ENCODE results near the gene C12orf75. TPM values are rescaled to one million over a fixed set of nuclear protein-coding genes. Genes with fewer than 3 reads are reported as not detected.

Gene C12orf75
- total and polyA plus RNA-seq, 2 experiments from 2014 or later = 43.9 to 69.8 TPM

DNA sequence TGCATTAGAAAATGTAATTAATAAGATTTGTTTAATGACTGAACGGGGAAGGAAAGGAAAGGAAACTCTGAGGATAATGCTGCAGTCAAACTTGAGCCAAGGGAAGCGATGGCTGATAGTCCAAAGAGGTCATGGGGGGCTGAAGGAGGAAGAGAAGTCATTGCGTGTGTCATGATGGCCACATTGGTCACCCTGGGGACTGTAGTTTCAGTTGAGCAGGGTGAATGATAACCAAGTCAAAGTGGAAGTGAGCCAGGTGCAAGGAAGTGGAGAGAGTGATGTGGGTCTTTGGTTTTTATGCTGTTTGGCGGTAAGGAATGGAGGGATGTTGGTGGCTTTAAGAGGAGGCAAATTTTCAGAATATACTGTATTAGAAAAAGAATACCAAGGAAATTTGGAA is 21.6 kb downstream of the C12orf75 start:
- Histone ChIP-seq H3K36me3 (ENCODE audit: insufficient read depth) (no peaks in the 10 kb centered on the region), H4K20me1 (replicated peaks; ENCODE audit: insufficient read depth) (no peaks in the 10 kb centered on the region), H3K4me3 (no peak overlapping the region), H2AFZ (no peak overlapping the region), H3K27ac (ENCODE audit: low read depth) (no peak overlapping the region), H3K79me2 (replicated peaks; ENCODE audit: insufficient read depth) (no peaks in the 10 kb centered on the region), H3K27me3 (ENCODE audit: insufficient read depth) (no peaks in the 10 kb centered on the region), H3K4me1 (ENCODE audit: insufficient read depth) (peaks cover 6% of the 10 kb centered on the region; the same call in 1 of the 2 replicates), H3K4me2 (no peak overlapping the region), H3F3A (replicated peaks; ENCODE audit: low read depth) (no peaks in the 10 kb centered on the region), H3K9me2 (ENCODE audit: insufficient read depth) (no peaks in the 10 kb centered on the region)
- Mint-ChIP-seq H3K36me3 (ENCODE audit: low read depth) (no peaks in the 10 kb centered on the region), H3K9me3 (no peaks in the 10 kb centered on the region), H3K4me1 (peaks cover 20% of the 10 kb centered on the region), H3K4me3 (no peak overlapping the region), H3K27me3 (ENCODE audit: insufficient read depth, low read depth, poor library complexity) (peaks cover 2% of the 10 kb centered on the region), H3K27ac (no peak overlapping the region)
- TF ChIP-seq STAT1 (IDR thresholded peaks at IDR 0.05; ENCODE audit: unreplicated experiment) (no peak), EZH2phosphoT487 (IDR thresholded peaks at IDR 0.05; ENCODE audit: unreplicated experiment) (no peak), REST (IDR thresholded peaks at IDR 0.05; ENCODE audit: unreplicated experiment) (no peak), ZNF114 (CRISPR knock-in tag; IDR thresholded peaks at IDR 0.05) (no peak)
- TF ChIP-seq, protein P1, sequence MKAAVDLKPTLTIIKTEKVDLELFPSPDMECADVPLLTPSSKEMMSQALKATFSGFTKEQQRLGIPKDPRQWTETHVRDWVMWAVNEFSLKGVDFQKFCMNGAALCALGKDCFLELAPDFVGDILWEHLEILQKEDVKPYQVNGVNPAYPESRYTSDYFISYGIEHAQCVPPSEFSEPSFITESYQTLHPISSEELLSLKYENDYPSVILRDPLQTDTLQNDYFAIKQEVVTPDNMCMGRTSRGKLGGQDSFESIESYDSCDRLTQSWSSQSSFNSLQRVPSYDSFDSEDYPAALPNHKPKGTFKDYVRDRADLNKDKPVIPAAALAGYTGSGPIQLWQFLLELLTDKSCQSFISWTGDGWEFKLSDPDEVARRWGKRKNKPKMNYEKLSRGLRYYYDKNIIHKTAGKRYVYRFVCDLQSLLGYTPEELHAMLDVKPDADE (IDR thresholded peaks at IDR 0.05) = no peak
- TF ChIP-seq, protein P2, sequence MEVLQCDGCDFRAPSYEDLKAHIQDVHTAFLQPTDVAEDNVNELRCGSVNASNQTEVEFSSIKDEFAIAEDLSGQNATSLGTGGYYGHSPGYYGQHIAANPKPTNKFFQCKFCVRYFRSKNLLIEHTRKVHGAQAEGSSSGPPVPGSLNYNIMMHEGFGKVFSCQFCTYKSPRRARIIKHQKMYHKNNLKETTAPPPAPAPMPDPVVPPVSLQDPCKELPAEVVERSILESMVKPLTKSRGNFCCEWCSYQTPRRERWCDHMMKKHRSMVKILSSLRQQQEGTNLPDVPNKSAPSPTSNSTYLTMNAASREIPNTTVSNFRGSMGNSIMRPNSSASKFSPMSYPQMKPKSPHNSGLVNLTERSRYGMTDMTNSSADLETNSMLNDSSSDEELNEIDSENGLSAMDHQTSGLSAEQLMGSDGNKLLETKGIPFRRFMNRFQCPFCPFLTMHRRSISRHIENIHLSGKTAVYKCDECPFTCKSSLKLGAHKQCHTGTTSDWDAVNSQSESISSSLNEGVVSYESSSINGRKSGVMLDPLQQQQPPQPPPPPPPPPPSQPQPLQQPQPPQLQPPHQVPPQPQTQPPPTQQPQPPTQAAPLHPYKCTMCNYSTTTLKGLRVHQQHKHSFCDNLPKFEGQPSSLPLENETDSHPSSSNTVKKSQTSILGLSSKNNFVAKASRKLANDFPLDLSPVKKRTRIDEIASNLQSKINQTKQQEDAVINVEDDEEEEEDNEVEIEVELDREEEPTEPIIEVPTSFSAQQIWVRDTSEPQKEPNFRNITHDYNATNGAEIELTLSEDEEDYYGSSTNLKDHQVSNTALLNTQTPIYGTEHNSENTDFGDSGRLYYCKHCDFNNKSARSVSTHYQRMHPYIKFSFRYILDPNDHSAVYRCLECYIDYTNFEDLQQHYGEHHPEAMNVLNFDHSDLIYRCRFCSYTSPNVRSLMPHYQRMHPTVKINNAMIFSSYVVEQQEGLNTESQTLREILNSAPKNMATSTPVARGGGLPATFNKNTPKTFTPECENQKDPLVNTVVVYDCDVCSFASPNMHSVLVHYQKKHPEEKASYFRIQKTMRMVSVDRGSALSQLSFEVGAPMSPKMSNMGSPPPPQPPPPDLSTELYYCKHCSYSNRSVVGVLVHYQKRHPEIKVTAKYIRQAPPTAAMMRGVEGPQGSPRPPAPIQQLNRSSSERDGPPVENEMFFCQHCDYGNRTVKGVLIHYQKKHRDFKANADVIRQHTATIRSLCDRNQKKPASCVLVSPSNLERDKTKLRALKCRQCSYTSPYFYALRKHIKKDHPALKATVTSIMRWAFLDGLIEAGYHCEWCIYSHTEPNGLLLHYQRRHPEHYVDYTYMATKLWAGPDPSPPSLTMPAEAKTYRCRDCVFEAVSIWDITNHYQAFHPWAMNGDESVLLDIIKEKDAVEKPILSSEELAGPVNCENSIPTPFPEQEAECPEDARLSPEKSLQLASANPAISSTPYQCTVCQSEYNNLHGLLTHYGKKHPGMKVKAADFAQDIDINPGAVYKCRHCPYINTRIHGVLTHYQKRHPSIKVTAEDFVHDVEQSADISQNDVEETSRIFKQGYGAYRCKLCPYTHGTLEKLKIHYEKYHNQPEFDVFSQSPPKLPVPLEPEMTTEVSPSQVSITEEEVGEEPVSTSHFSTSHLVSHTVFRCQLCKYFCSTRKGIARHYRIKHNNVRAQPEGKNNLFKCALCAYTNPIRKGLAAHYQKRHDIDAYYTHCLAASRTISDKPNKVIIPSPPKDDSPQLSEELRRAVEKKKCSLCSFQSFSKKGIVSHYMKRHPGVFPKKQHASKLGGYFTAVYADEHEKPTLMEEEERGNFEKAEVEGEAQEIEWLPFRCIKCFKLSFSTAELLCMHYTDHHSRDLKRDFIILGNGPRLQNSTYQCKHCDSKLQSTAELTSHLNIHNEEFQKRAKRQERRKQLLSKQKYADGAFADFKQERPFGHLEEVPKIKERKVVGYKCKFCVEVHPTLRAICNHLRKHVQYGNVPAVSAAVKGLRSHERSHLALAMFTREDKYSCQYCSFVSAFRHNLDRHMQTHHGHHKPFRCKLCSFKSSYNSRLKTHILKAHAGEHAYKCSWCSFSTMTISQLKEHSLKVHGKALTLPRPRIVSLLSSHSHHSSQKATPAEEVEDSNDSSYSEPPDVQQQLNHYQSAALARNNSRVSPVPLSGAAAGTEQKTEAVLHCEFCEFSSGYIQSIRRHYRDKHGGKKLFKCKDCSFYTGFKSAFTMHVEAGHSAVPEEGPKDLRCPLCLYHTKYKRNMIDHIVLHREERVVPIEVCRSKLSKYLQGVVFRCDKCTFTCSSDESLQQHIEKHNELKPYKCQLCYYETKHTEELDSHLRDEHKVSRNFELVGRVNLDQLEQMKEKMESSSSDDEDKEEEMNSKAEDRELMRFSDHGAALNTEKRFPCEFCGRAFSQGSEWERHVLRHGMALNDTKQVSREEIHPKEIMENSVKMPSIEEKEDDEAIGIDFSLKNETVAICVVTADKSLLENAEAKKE (CRISPR knock-in tag; IDR thresholded peaks at IDR 0.05) = no peak
- DNase-seq (ENCODE audit: low spot score) (no peak), ATAC-seq (no peak)

Data from GM23338 (cell line).